T-helper 2 cell treated with Interferon-gamma antibody and Interleukin-4, amounts not matched to agents 5 μg/mL and 100 μg/mL, for 36 hours (primary cell): ENCODE results near the gene YLPM1.
"Not testable (repeated sequence)": the region's sequence is repeated elsewhere in the genome, so short reads cannot be mapped to it uniquely, and the experiment has no call there.

Source experiments
- DNase-seq: peaks from one replicate; pipeline ENCODE4 v3.0.0; 2021; ENCODE audit warnings: low spot score
- H3K27ac Mint-ChIP-seq: one replicate; pipeline ENCODE4 v1.8.0; 2021; ENCODE audit warnings: mild to moderate bottlenecking, mixed read lengths
- H3K27me3 Mint-ChIP-seq: one replicate; pipeline ENCODE4 v1.8.0; 2021; ENCODE audit warnings: low read depth, mixed read lengths
- H3K36me3 Mint-ChIP-seq: one replicate; pipeline ENCODE4 v1.8.0; 2021; ENCODE audit warnings: low read depth, mixed read lengths
- H3K4me1 Mint-ChIP-seq: one replicate; pipeline ENCODE4 v1.8.0; 2021; ENCODE audit warnings: low read depth, mixed read lengths
- H3K4me3 Mint-ChIP-seq: one replicate; pipeline ENCODE4 v1.8.0; 2022; ENCODE audit warnings: mild to moderate bottlenecking, moderate library complexity, mixed read lengths
- H3K9me3 Mint-ChIP-seq: one replicate; pipeline ENCODE4 v1.8.0; 2021; ENCODE audit warnings: mixed read lengths

YLPM1 gene

GRCh38 chr14:74762917-74763802, at the start of gene YLPM1:
YLPM1 (plus strand) TSS chr14:74763316; CDS start chr14:74763490, 174 bp downstream.
- peaks cover 4% of the 10 kb centered on the region for H3K9me3 Mint-ChIP-seq
- peaks cover 2% of the 10 kb centered on the region for H3K27me3 Mint-ChIP-seq
- H3K27ac Mint-ChIP-seq: peak within 1 kb of the TSS; percentile 92
- DNase-seq: peak; percentile 93
- peaks cover 29% of the 10 kb centered on the region for H3K36me3 Mint-ChIP-seq
- H3K4me3 Mint-ChIP-seq: peak within 1 kb of the TSS; percentile 100
- H3K4me1 Mint-ChIP-seq: peaks cover 34% of the 10 kb centered on the region

DNA sequence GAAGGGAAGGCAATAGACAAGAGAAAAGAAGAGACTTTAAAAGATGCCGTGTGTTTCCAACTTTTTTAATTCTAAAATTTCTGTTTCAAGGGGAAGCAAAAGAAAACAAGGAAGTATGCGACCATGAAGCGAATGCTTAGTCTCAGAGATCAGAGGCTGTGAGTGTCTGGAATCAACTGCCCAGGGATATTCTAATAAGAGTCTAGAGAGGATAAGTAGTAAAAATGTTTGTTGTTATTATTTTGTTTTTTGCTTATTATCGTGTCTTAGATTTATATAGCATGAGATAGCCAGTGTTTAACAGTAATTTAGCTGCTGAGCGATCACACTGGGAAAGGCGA, 49.8 kb upstream of the YLPM1 start:
- H3K4me1 Mint-ChIP-seq: peaks cover 25% of the 10 kb centered on the region
- H3K9me3 Mint-ChIP-seq: no peaks in the 10 kb centered on the region
- H3K4me3 Mint-ChIP-seq: peak overlapping the region; percentile 99
- H3K36me3 Mint-ChIP-seq: peaks cover 19% of the 10 kb centered on the region
- peak overlapping the region; percentile 97 for H3K27ac Mint-ChIP-seq
- DNase-seq: no peak
- no peaks in the 10 kb centered on the region for H3K27me3 Mint-ChIP-seq

DNA sequence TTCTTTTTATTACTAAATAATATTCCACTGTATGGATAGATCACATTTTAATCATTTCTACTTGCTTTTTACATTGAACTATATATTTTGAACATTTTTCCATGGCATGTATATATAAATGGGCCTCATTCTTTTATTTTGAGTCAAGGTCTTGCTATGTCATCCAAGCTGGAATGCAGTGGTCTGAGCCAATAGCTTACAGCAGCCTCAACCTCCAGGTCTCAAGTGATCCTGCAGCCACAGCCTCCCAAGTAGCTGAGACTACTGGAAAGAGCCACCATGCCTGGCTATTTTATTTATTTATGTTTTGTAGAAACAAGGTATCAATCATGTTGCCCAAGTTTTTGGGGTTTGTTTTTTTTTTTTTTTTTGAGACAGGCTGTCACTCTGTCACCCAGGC, 42.6 kb upstream of the YLPM1 start:
- H3K4me3 Mint-ChIP-seq: no peak overlapping the region
- peaks cover 31% of the 10 kb centered on the region for H3K36me3 Mint-ChIP-seq
- peaks cover 3% of the 10 kb centered on the region for H3K4me1 Mint-ChIP-seq
- H3K27me3 Mint-ChIP-seq: no peaks in the 10 kb centered on the region
- no peak for DNase-seq
- H3K9me3 Mint-ChIP-seq: no peaks in the 10 kb centered on the region
- no peak overlapping the region for H3K27ac Mint-ChIP-seq

- Mint-ChIP-seq H3K27me3 (no peaks in the 10 kb centered on the region), H3K36me3 (peaks cover 31% of the 10 kb centered on the region), H3K4me3 (no peak overlapping the region), H3K4me1 (no peaks in the 10 kb centered on the region), H3K27ac (no peak overlapping the region), H3K9me3 (no peaks in the 10 kb centered on the region)
- DNase-seq: no peak
Measured at GRCh38 chr14:74723134-74723533, 40.0 kb upstream of the YLPM1 start.

DNA sequence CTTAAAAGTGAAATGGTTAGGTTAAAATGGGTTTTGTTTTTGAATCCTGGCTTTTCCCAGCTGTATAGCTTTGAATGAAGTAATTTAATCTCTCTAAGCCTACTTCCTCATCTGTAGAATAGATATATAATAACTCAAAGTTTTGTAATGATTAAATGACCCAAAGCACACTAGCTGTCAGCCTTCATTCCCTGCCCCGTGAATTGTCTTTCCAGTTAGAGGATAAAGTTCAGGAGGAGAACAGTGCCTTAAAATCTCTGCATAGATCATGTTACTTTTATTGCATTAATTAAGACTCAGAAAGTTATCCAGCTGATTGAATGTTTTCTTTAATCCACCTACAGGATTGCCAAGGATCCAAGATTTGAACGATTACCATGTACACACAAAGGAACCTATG, 30.7 kb upstream of the YLPM1 start:
- Mint-ChIP-seq H3K27me3 (no peaks in the 10 kb centered on the region), H3K36me3 (peaks cover 34% of the 10 kb centered on the region), H3K4me1 (no peaks in the 10 kb centered on the region), H3K27ac (no peak overlapping the region), H3K9me3 (no peaks in the 10 kb centered on the region), H3K4me3 (no peak overlapping the region)
- no peak for DNase-seq

GRCh38 chr14:74733221-74733620, 29.9 kb upstream of the YLPM1 start:
- no peak for DNase-seq
- Mint-ChIP-seq H3K27me3 (no peaks in the 10 kb centered on the region), H3K36me3 (peaks cover 32% of the 10 kb centered on the region), H3K4me3 (no peak overlapping the region), H3K9me3 (no peaks in the 10 kb centered on the region), H3K4me1 (no peaks in the 10 kb centered on the region), H3K27ac (no peak overlapping the region)

GRCh38 chr14:74735125-74735524, 28.0 kb upstream of the YLPM1 start:
- no peak overlapping the region for H3K27ac Mint-ChIP-seq
- no peak overlapping the region for H3K4me3 Mint-ChIP-seq
- peaks cover 33% of the 10 kb centered on the region for H3K36me3 Mint-ChIP-seq
- no peaks in the 10 kb centered on the region for H3K9me3 Mint-ChIP-seq
- H3K27me3 Mint-ChIP-seq: no peaks in the 10 kb centered on the region
- DNase-seq: no peak
- no peaks in the 10 kb centered on the region for H3K4me1 Mint-ChIP-seq

DNA sequence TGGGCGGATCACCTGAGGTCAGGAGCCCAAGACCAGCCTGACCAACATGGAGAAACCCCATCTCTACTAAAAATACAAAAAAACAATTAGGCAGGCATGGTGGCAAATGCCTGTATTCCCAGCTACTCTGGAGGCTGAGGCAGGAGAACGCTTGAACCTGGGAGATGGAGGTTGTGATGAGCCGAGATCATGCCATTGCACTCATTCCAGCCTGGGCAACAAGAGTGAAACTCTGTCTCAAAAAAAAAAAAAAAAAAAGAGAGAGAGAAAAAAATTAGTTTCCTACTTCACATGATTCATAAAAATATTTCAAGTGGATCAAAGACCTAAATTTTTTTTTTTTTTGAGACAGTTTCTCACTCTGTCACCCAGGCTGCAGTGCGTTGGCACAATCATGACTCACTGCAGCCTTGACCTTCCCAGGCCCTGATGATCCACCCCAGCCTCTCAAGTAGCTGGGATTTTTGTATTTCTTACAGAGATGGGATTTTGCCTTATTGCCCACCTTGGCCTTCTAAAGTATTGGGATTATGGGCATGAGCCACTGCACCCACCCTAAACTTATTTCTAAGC, 25.3 kb upstream of the YLPM1 start:
- DNase-seq: no peak
- Mint-ChIP-seq H3K4me1 (no peaks in the 10 kb centered on the region), H3K27ac (no peak overlapping the region), H3K27me3 (no peaks in the 10 kb centered on the region), H3K36me3 (peaks cover 31% of the 10 kb centered on the region), H3K9me3 (no peaks in the 10 kb centered on the region), H3K4me3 (no peak overlapping the region)

DNA sequence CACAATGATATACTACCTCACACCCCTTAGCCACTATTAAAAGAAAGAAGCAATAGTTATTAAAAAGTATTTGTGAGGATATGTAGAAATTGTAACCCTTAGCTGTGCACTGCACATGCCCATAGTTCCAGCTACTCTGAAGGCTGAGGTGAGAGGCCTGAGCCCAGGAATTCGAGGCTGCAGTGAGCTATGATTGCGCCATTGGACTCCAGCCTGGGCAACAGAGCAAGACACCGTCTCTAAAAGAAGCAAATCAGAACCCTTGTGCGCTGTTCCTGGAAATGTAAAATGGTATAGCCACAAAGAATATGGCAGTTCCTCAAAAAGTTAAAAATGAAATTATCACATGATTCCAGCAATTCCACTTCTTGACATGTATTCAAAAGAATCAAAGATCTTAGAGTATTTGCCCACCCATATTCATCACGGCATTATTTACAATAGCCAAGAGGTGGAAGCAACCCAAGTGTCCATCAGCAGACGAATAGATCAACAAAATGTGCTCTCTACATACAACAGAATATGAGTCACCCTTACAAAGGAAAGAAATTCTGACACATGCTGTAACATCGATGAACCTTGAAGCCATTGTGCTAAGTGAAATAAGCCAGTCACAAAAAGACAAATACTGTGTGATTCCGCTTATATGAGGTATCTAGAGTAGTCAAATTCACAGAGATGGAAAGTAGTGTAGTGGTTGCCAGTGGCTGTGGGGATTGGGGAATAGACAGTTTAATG, 23.7 kb upstream of the YLPM1 start:
- Mint-ChIP-seq H3K27ac (no peak overlapping the region), H3K4me3 (no peak overlapping the region), H3K9me3 (no peaks in the 10 kb centered on the region), H3K4me1 (no peaks in the 10 kb centered on the region), H3K36me3 (peaks cover 23% of the 10 kb centered on the region), H3K27me3 (no peaks in the 10 kb centered on the region)
- no peak for DNase-seq

DNA sequence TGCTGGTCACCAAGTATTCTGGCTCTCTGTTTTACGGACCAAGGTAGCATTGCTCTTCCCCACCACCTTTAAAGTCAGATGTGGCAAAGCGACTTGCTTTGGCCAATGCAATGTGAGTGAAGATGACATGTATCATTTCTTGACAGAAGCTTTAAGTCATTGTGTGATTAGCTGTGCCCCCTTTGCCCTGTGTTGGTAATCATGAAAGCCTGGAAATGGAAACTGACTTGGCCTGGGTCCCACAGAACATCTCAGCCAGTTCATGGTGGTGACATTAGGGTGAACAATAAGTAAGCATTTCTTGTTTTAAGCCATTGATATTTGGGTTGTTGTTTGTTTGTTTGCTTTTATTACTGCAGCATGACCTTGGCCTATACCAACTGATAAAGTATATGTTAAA, 15.9 kb upstream of the YLPM1 start:
- Mint-ChIP-seq H3K27me3 (no peaks in the 10 kb centered on the region), H3K36me3 (peaks cover 1% of the 10 kb centered on the region)

GRCh38 chr14:74754157-74754556, 9.0 kb upstream of the YLPM1 start:
- Mint-ChIP-seq H3K27me3 (no peaks in the 10 kb centered on the region), H3K4me3 (no peak overlapping the region), H3K27ac (no peak overlapping the region), H3K4me1 (no peaks in the 10 kb centered on the region), H3K36me3 (peaks cover 1% of the 10 kb centered on the region), H3K9me3 (peaks cover 17% of the 10 kb centered on the region)
- DNase-seq: no peak

More for the DNA sequence above, 15.9 kb upstream of the YLPM1 start:
- no peak overlapping the region for H3K4me3 Mint-ChIP-seq
- H3K27ac Mint-ChIP-seq: no peak overlapping the region
- no peaks in the 10 kb centered on the region for H3K4me1 Mint-ChIP-seq
- DNase-seq: no peak
- H3K9me3 Mint-ChIP-seq: peaks cover 6% of the 10 kb centered on the region

GRCh38 chr14:74754899-74755298, 8.2 kb upstream of the YLPM1 start:
- peaks cover 17% of the 10 kb centered on the region for H3K9me3 Mint-ChIP-seq
- H3K4me1 Mint-ChIP-seq: no peaks in the 10 kb centered on the region
- no peak overlapping the region for H3K4me3 Mint-ChIP-seq
- H3K36me3 Mint-ChIP-seq: peaks cover 1% of the 10 kb centered on the region
- no peak overlapping the region for H3K27ac Mint-ChIP-seq
- no peak for DNase-seq
- no peaks in the 10 kb centered on the region for H3K27me3 Mint-ChIP-seq

DNA sequence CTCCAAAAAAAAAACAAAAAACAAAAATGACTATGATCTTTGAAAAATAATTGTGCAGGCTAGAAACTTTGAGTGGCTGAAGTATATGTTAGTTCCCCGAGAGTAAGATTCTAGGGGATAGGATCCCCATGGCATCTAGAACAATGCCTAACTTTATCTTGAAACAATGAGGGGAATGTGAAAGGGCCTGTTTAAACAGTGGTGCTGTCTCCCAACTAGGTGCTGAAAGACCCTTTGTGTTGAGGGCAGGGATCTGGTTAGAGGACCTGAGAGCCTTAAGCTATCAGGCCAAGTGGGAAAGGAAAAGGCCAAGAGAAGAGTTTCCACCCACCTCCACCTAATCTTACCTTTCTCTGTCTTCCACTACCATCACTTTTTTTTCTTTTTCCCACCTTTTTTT, 6.8 kb upstream of the YLPM1 start:
- DNase-seq: no peak
- Mint-ChIP-seq H3K27ac (no peak overlapping the region), H3K36me3 (peaks cover 1% of the 10 kb centered on the region), H3K4me3 (no peak overlapping the region), H3K4me1 (no peaks in the 10 kb centered on the region), H3K27me3 (peaks cover 2% of the 10 kb centered on the region), H3K9me3 (peaks cover 17% of the 10 kb centered on the region)

GRCh38 chr14:74758505-74758904, 4.6 kb upstream of the YLPM1 start:
- H3K4me3 Mint-ChIP-seq, H3K27ac Mint-ChIP-seq, H3K9me3 Mint-ChIP-seq, H3K4me1 Mint-ChIP-seq, H3K27me3 Mint-ChIP-seq, H3K36me3 Mint-ChIP-seq, DNase-seq: not testable (repeated sequence)
